ENCODE data around the gene KIF19. TPM values are rescaled to one million over a fixed set of nuclear protein-coding genes. Genes with fewer than 3 reads are reported as not detected.
"Not testable (repeated sequence)": the region's sequence is repeated elsewhere in the genome, so short reads cannot be mapped to it uniquely, and the experiment has no call there.

KIF19 gene
- total and polyA plus RNA-seq, 2 of the 4 experiments (the other 2 are of a cell fraction) = not detected

DNA sequence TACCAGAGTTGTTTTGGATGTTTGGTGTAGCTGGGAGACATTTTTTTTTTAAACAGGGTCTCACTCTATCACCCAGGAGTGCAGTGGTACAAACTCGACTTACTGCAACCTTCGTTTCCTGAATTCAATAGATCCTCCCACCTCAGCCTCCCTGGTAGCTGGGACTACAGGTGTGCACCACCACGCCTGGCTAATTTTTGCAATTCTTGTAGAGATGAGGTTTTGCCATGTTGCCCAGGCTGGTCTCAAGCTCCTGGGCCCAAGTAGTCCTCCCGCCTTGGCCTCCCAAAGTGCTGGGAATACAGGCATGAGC lies 43.8 kb upstream of the KIF19 start:
- H4K91ac ChIP-seq (ENCODE audit: insufficient read depth, low read depth, low read length); ATAC-seq (ENCODE audit: low read depth); H2BK120ac ChIP-seq (ENCODE audit: low read depth, low read length); H2BK5ac ChIP-seq (ENCODE audit: low read depth, low read length, poor library complexity, severe bottlenecking); H3K23ac ChIP-seq (ENCODE audit: low read depth, low read length); H3K4me1 ChIP-seq (ENCODE audit: control insufficient read depth, insufficient read depth, low read length); H3K27me3 ChIP-seq (ENCODE audit: control insufficient read depth, insufficient read depth, low read length); in situ Hi-C loops (cut with MboI; ENCODE audit: low sequenced_read_pairs); H2AK9ac ChIP-seq (replicated peaks; ENCODE audit: low read depth, low read length, poor library complexity); dilution Hi-C loops (cut with HindIII; ENCODE audit: low sequenced_read_pairs, unreplicated experiment); H4K8ac ChIP-seq (ENCODE audit: low read depth in 2 of 2, low read length in 2 of 2); CTCF ChIA-PET; BruUV-seq (replicated peaks); H3K4me2 ChIP-seq (ENCODE audit: low read depth, low read length); H3K27ac ChIP-seq (ENCODE audit: insufficient read depth, low read length); H3K9me1 ChIP-seq (ENCODE audit: insufficient read depth, low read length); H4K5ac ChIP-seq (ENCODE audit: low read depth, low read length); H2BK20ac ChIP-seq (ENCODE audit: low read depth, low read length); H3K4me3 ChIP-seq (ENCODE audit: insufficient read depth, low read depth, low read length); H3K56ac ChIP-seq (ENCODE audit: extremely low read depth, insufficient read depth, low read length); H2BK15ac ChIP-seq (ENCODE audit: low read depth, low read length); intact Hi-C loops (cut with micrococcal nuclease); H3K4ac ChIP-seq (ENCODE audit: low read depth, low read length); H3K14ac ChIP-seq (replicated peaks; ENCODE audit: low read depth, low read length); DNase-seq; H2AFZ ChIP-seq (replicated peaks; ENCODE audit: low read length, poor library complexity); H4K20me1 ChIP-seq (ENCODE audit: insufficient read depth, low read length); H3K9ac ChIP-seq (ENCODE audit: low read depth, low read length); POLR2A ChIA-PET (ENCODE audit: unreplicated experiment); H3K79me1 ChIP-seq (ENCODE audit: low read depth in 1 of 2, low read length in 2 of 2); H3K36me3 ChIP-seq (ENCODE audit: control insufficient read depth, insufficient read depth, low read length); H3K18ac ChIP-seq (ENCODE audit: low read depth, low read length); H3K9me3 ChIP-seq (ENCODE audit: control insufficient read depth, insufficient read depth, low read length); H2AK5ac ChIP-seq (ENCODE audit: low read depth, low read length): not testable (repeated sequence)
- 100% methylated on average over 1 of the region's 4 CpGs; no CpG with 5 or more reads in 1 of the 2 experiments for WGBS, 2 experiments (ENCODE audit: extremely low coverage in 2 of 2, insufficient read length in 1 of 2)
